NCI-H2107 treated with DMSO at 0.1 percent for 48 hours (cell line): ENCODE data around the gene CCDC190.
A peak's percentile ranks its signal among the peaks of the same experiment; 100 is the strongest.
"Not testable (repeated sequence)": the region's sequence is repeated elsewhere in the genome, so short reads cannot be mapped to it uniquely, and the experiment has no call there.

Source experiments
- DNase-seq: peaks from one replicate; lab custom pipeline; 2025; ENCODE audit not compliant: unreplicated experiment; lab: John Stamatoyannopoulos, UW

Gene CCDC190

DNA sequence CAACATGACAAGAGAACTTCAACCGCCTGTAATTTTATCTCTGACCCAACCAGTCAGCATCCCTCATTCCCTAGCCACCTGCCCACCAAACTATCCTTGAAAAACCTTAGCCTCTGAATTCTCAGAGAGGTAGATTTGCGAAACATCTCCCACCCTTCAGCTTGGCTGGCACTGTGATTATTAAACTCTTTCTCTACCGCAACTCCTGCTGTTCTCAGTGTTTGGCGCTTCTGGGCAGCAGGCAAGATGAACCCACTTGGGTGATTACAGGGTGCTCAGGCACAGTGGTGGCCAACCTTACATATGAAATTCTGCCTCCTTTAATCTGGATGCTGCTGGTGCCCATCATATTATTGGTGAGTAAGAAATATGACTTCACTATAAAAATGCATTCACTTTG, 22.1 kb downstream of the CCDC190 start:
- no peak for DNase-seq

DNA sequence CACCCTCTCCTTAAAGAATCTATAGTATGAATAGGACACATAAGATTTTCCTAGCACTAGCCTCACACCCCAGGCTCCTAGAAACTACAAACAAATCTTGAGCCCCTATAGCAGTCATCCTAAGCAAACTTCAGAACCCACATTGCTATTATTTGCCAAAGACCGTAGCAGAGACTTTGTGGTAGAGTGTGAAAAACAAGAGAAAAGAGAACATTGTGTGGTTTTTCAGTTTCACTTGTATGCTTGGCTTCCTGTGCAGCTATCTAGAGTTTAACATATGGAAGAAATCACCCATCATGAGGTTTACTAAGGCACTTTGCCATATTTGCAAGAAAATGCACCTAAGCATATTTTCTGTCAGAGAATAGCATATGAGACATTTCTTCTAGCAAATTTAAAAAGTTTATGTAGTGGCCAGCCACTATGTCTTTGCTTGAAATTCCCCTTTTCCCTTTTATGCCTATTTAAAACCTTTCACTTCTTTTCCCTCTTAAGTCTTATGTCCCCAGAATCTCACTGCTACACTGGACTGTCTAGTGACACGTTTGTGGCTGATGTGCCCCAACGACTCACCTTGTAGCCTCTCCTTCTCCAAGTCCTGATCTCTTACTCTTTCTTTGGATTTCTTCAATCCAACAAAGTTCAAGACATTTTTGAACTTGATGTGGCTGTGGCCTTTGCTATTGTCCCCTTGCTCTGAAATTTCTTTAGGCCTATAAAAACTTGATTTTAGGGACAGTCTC, 25.6 kb downstream of the CCDC190 start:
- DNase-seq, result no peak

DNA sequence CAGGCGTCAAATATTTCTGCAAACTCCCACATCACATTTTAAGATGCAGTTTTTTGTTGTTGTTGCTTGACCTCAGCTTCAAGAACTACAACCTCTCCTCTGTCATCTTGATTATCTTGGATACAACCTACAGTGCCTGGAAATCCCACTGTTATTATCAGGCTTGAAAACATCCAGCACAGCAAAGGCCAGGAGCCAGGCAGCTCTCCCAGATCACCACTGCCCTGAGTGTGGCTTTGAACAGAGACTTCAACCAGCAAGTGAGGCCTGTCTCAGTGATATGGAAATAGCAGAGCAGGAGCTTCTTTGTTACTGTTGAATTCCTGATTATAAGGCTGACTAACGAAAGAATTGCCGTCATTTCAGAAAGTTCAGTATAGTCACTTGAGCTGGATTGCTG, 28.5 kb downstream of the CCDC190 start:
- no peak for DNase-seq

DNA sequence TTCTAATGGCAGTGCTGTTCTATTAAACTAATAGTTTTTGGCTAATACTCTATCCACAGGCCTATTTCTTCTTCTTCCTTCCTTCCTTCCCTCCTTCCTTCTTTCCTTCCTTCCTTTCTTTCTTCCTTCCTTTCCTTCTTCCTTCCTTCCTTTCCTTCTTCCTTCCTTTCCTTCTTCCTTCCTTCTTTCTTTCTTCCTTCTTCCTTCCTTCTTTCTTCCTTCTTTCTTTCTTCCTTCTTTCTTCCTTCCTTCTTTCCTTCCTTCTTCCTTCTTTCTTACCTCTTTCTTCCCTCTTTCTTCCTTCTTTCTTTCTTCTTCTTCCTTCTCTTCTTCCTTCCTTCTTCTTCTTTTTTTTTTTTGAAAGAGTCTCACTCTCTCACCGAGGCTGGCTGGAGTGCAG, 31.7 kb downstream of the CCDC190 start:
- no peak for DNase-seq

DNA sequence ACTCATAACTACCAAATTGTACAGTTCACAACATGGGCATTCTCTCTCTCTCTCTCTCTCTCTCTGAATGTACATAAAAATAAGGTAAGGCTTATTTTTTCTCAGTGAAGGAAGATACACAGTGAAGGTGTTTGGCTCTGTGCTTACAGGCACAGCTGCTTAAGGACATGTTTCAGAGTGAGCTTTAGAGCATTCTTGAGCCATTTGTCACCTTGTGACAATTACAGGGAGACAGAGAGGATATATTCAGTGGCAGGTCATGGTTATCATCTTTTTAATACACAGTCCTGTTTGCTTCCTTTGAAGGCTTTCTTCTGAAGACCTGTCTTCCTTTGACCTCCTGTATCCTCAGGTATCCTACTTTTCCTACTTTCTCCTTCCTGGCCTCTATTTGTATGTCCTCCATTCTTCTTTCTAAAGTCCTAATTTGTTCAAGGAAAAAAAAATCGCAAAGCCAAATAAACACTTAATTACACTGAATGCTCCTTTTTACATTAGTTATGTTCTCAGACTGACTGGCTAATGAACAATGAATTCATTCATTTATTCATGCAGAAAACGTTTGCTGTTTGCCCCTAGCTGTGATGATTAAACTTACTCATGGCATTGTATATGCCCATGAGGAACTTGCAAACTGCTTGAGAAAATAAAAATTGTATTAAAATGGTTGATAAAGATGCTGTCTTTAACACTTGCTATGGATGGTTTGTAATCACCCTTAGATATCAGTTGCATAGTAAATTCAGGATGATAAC, 37.0 kb downstream of the CCDC190 start:
- no peak for DNase-seq

DNA sequence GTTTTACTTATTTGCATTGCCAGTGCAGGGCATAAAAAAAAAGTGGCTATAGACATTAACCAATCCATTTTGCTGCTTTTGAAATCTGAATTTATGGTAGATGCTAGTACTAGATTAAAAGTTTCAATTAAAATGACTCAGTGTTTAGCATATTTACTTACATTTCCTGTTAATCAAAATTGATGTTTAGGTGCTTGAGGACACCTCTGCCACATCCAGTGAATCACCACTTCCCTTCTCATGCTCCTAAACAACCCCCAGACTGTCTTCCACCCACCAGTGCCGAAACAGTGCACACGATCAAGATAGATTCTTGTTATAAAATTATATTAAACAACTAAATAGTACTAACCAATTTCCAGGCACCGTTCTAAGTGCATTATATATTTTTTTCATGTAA, 37.7 kb downstream of the CCDC190 start:
- DNase-seq, result no peak

DNA sequence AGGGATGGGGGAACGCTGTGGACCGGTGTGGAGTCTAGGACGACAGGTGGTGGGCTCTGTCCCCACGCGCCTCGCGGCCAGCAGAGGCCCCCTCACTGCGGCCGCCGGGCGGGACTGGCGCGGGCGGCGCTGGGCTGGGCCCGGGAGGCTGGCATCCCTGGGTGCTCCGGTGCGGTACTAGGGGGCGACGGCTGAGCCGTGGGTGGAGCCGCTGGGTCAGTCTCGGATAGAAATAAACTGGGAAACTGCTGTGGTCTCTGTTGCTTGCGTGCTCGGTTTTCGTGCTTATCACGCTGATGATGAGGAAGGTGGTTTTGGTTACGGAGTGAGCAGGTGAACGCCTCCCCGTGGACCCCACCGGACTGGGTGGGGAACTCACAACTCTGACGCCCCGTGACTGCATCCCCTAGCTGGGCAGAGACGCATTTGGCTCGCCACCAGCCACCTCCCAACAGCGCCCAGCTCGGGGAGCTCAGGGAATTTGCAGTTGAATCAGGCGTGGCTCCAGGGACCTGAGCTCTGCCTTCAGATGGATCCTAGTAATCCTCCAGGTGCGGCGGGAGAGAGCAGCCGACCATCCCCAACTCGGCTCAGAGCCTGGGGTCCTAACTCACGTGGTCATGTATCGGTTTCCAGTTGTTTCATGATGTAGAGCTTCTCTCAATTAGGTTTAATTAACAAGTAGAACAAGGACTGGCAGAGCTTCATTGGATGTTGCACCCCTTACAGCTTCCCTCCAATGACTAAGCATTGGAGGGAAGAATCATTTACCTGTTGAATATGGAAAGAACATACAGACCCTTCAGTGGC, 38.4 kb downstream of the CCDC190 start:
- peak; percentile 69 for DNase-seq

DNA sequence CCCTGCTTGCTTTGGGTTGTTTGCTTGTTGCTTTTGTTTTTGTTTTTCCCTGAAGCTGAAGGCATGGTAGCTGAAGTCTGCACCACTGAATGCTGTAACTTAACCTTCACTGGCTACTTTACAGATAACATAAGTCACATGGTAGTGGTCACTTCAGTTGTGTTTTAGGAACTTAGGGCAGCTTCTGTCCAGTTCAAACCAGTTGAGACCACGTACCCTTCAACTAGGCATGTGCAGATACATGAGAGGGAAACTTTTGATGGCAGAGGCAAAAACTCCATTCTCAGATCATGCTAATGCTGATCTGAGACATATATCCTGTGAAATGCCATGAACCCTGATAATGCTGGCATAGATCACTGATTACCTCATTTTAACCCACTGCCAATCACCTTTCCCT, 42.3 kb downstream of the CCDC190 start:
- not testable (repeated sequence) for DNase-seq

DNA sequence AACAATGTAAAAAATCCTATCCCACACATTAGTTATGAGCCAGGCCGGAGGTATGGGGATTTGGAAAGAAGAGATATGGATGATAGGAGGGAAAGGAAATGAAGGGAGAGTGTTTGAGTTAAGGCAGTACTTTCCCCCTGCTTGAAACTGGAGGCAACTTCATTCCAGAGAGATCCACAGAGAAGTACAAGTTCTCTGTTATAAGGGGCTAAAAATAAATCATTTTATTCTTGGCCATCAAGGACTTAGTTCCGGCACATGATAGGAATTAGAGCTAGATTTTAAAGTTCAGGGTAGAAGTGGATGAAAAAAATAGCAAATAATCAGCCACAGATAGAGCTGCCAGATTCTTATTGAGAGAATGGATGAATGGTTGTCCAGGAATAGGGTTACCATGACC, 42.8 kb downstream of the CCDC190 start:
- DNase-seq, result not testable (repeated sequence)

DNA sequence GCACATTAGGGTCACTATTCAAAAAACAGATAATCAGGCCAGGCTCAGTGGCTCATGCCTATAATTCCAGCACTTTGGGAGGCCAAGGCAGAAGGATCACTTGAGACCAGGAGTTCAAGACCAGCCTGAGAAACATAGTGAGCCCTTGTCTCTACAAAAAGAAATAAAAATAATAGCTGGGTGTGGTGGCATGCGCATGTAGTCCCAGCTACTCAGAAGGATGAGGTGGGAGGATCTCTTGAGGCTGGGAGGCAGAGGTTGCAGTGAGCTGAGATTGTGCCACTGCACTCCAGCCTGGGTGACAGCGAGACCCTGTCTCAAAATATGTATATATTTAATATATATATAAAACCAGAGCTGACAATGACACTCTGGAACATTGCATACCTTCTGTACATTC, 48.6 kb downstream of the CCDC190 start:
- not testable (repeated sequence) for DNase-seq

DNA sequence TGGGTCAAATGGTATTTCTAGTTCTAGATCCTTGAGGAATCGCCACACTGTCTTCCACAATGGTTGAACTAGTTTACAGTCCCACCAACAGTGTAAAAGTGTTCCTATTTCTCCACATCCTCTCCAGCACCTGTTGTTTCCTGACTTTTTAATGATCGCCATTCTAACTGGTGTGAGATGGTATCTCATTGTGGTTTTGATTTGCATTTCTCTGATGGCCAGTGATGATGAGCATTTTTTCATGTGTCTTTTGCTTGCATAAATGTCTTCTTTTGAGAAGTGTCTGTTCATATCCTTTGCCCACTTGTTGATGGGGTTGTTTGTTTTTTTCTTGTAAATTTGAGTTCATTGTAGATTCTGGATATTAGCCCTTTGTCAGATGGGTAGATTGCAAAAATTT, 53.5 kb downstream of the CCDC190 start:
- not testable (repeated sequence) for DNase-seq
